SK-MEL-5 (cell line): ENCODE results near the gene PCNX3. TPM values are rescaled to one million over a fixed set of nuclear protein-coding genes. Genes with fewer than 3 reads are reported as not detected.

ENCODE experiments used
- DNase-seq: peaks from one replicate; pipeline ENCODE4 v3.0.0-alpha.2; 2016; ENCODE audit warnings: low read depth, low spot score
- in situ Hi-C: cut with HindIII; loops from 2 replicates; pipeline ENCODE4 v1.10.0; 2016; ENCODE audit warnings: low sequenced_read_pairs, high pct_unique_total_duplicates, low pct_unique_long_range_greater_than_20kb
- total RNA-seq: library from RNA; depleted of rRNA; stranded (reverse); fragments of >200 nt; shearing (Covaris generic); gene quantifications from 2 replicates; pipeline ENCODE4 v1.2.3, GENCODE V29; 2014

PCNX3 gene
- total RNA-seq, 1 experiment from 2014 or later = 11.3 TPM

GRCh38 chr11:65611758-65612603 is 3.6 kb upstream of the PCNX3 start:
- DNase-seq = no peak
- in situ Hi-C loops = no loop called here

GRCh38 chr11:65612691-65613090 is 2.9 kb upstream of the PCNX3 start:
- DNase-seq = no peak

GRCh38 chr11:65613091-65613928 is 2.3 kb upstream of the PCNX3 start:
- no peak for DNase-seq
- in situ Hi-C loops = no loop called here

More at GRCh38 chr11:65612691-65613090, 2.9 kb upstream of the PCNX3 start:
- in situ Hi-C loops = no loop called here

- peak; percentile 22 for DNase-seq
- in situ Hi-C loops = no loop called here
These were observed 486 bp downstream of the PCNX3 start for GRCh38 chr11:65615950-65616574.

GRCh38 chr11:65616575-65617001 is 1.0 kb downstream of the PCNX3 start:
- in situ Hi-C loops = no loop called here

GRCh38 chr11:65617136-65617850 is 1.7 kb downstream of the PCNX3 start:
- DNase-seq = no peak
- in situ Hi-C loops = no loop called here

More at GRCh38 chr11:65616575-65617001, 1.0 kb downstream of the PCNX3 start:
- DNase-seq = no peak

- in situ Hi-C loops = no loop called here
- DNase-seq = no peak
These were observed 2.6 kb downstream of the PCNX3 start for GRCh38 chr11:65617990-65618751.

- in situ Hi-C loops = no loop called here
- no peak for DNase-seq
These were observed 3.2 kb downstream of the PCNX3 start for GRCh38 chr11:65618763-65619162.

GRCh38 chr11:65619281-65619928 is 3.8 kb downstream of the PCNX3 start:
- in situ Hi-C loops = no loop called here

GRCh38 chr11:65620666-65621065 is 5.1 kb downstream of the PCNX3 start:
- in situ Hi-C loops = no loop called here
- no peak for DNase-seq

More at GRCh38 chr11:65619281-65619928, 3.8 kb downstream of the PCNX3 start:
- no peak for DNase-seq

GRCh38 chr11:65621460-65621859 is 5.9 kb downstream of the PCNX3 start:
- in situ Hi-C loops = no loop called here
- DNase-seq = no peak

GRCh38 chr11:65622011-65622410 is 6.4 kb downstream of the PCNX3 start:
- in situ Hi-C loops = no loop called here
- no peak for DNase-seq

- DNase-seq = no peak
- in situ Hi-C loops = no loop called here
These were observed 7.6 kb downstream of the PCNX3 start for GRCh38 chr11:65623177-65623576.

- in situ Hi-C loops = no loop called here
- DNase-seq = no peak
These were observed 8.5 kb downstream of the PCNX3 start for GRCh38 chr11:65623852-65624616.

GRCh38 chr11:65624931-65625627 is 9.5 kb downstream of the PCNX3 start:
- in situ Hi-C loops = no loop called here

More at GRCh38 chr11:65624931-65625627, 9.5 kb downstream of the PCNX3 start:
- no peak for DNase-seq
